WERI-Rb-1 (cell line): ENCODE data around the gene ZNF749.
A peak's percentile ranks its signal among the peaks of the same experiment; 100 is the strongest.

Experiments used
- DNase-seq: peaks from one replicate; pipeline ENCODE4 v3.0.0-alpha.2; 2020
- H3K27ac ChIP-seq: fragments of 250-450 bp; sonication (Bioruptor Pico); 2 replicates; pipeline ENCODE4 v1.5.1; 2020; ENCODE audit warnings: mild to moderate bottlenecking, moderate library complexity
- H3K27me3 ChIP-seq: fragments of 250-450 bp; sonication (Bioruptor Pico); 2 replicates; pipeline ENCODE4 v1.5.1; 2021; ENCODE audit warnings: mild to moderate bottlenecking, low read depth, moderate library complexity; ENCODE audit not compliant: insufficient read depth, severe bottlenecking
- H3K36me3 ChIP-seq: fragments of 250-450 bp; sonication (Bioruptor Pico); 2 replicates; pipeline ENCODE4 v1.5.1; 2020; ENCODE audit warnings: mild to moderate bottlenecking, moderate library complexity
- H3K4me3 ChIP-seq: 2 replicates; pipeline ENCODE4 v1.5.1; 2011; ENCODE audit warnings: low read depth, mild to moderate bottlenecking, control low read depth, low read length
- H3K9me3 ChIP-seq: fragments of 250-450 bp; sonication (Bioruptor Pico); 2 replicates; pipeline ENCODE4 v1.5.1; 2021; ENCODE audit warnings: mild to moderate bottlenecking, moderate library complexity; ENCODE audit not compliant: severe bottlenecking
- TF ChIP-seq, protein P1 (sequence below): IDR thresholded peaks from 2 replicates; pipeline ENCODE4 v1.5.1; 2011; ENCODE audit warnings: low read depth, mild to moderate bottlenecking, control low read depth, inconsistent platforms, low read length

Gene ZNF749

GRCh38 chr19:57403737-57404563, 31.2 kb upstream of the ZNF749 start:
- H3K36me3 ChIP-seq: peaks cover 10% of the 10 kb centered on the region
- no peaks in the 10 kb centered on the region for H3K9me3 ChIP-seq
- H3K27ac ChIP-seq: no peak overlapping the region
- no peaks in the 10 kb centered on the region for H3K27me3 ChIP-seq
- DNase-seq: no peak
- TF ChIP-seq, protein P1, sequence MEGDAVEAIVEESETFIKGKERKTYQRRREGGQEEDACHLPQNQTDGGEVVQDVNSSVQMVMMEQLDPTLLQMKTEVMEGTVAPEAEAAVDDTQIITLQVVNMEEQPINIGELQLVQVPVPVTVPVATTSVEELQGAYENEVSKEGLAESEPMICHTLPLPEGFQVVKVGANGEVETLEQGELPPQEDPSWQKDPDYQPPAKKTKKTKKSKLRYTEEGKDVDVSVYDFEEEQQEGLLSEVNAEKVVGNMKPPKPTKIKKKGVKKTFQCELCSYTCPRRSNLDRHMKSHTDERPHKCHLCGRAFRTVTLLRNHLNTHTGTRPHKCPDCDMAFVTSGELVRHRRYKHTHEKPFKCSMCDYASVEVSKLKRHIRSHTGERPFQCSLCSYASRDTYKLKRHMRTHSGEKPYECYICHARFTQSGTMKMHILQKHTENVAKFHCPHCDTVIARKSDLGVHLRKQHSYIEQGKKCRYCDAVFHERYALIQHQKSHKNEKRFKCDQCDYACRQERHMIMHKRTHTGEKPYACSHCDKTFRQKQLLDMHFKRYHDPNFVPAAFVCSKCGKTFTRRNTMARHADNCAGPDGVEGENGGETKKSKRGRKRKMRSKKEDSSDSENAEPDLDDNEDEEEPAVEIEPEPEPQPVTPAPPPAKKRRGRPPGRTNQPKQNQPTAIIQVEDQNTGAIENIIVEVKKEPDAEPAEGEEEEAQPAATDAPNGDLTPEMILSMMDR: no peak
- no peak overlapping the region for H3K4me3 ChIP-seq

DNA sequence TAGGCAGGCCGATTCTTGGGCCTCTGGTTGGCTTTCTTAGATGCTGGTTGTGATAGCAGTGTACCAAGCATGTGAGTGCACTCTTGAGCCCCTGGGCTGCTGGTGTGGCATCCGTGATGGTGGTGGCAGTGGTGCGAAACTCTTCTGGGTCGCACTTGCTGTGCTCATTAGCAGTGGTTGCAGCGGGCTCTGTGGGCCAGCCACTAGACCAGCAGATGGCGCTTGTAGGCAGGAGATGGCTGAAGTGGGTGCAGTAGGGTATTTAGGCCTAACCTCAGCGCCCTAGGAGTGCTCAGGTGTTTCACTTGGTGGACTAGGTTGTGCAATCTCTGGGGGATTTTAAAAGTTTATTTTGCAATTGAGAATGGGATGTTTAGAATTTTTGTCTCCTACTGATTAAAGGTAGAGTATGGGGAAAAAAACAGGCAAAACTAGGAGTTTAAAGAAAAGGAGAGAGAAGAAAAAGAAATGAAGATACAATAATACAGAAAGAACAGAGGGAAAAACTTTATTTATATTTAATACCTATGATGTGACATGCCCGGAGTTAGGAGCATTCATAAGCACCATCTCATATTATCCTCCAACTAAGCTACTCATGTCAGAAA, 28.5 kb upstream of the ZNF749 start:
- no peak overlapping the region for H3K27ac ChIP-seq
- no peaks in the 10 kb centered on the region for H3K27me3 ChIP-seq
- no peak overlapping the region for H3K4me3 ChIP-seq
- H3K9me3 ChIP-seq: no peaks in the 10 kb centered on the region
- TF ChIP-seq, protein P1: peak; percentile 84
- no peaks in the 10 kb centered on the region; the same call in 1 of the 2 replicates for H3K36me3 ChIP-seq
- DNase-seq: peak; percentile 80

- peak within 1 kb of the TSS; percentile 45 for H3K27ac ChIP-seq
- H3K27me3 ChIP-seq: no peaks in the 10 kb centered on the region
- TF ChIP-seq, protein P1: no peak
- H3K4me3 ChIP-seq: peak within 1 kb of the TSS; percentile 87
- peak; percentile 93 for DNase-seq
- H3K36me3 ChIP-seq: peaks cover 10% of the 10 kb centered on the region; the same call in 1 of the 2 replicates
- H3K9me3 ChIP-seq: no peaks in the 10 kb centered on the region
Observed at GRCh38 chr19:57410877-57411671, 24.1 kb upstream of the ZNF749 start, which contains the start of gene ZNF17. ZNF17 (plus strand) TSS chr19:57411161; CDS start chr19:57413616, 2,455 bp downstream.

DNA sequence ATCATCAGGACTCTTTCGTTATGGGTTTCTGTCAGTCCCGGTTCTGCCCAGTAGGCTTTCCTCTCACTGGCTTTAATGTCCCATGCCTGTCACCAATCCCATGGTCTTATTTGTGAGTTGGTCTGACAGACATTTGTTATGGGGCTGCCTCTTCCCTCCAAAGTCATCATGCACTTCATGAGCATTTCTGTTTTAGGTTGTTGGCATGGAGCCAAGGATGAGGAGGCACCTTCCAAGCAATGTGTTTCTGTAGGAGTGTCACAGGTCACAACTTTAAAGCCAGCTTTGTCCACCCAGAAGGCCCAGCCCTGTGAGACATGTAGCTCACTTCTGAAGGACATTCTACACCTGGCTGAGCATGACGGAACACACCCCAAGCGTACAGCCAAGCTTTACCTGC, 15.7 kb upstream of the ZNF749 start:
- TF ChIP-seq, protein P1: no peak
- Histone ChIP-seq H3K36me3 (peaks cover 34% of the 10 kb centered on the region), H3K4me3 (no peak overlapping the region), H3K27ac (no peak overlapping the region), H3K27me3 (no peaks in the 10 kb centered on the region), H3K9me3 (no peaks in the 10 kb centered on the region)
- no peak for DNase-seq

- Histone ChIP-seq H3K27ac (no peak overlapping the region), H3K9me3 (no peaks in the 10 kb centered on the region), H3K27me3 (no peaks in the 10 kb centered on the region), H3K36me3 (peaks cover 34% of the 10 kb centered on the region), H3K4me3 (no peak overlapping the region)
- DNase-seq: no peak
- TF ChIP-seq, protein P1: no peak
Observed at GRCh38 chr19:57421037-57421436, 14.1 kb upstream of the ZNF749 start.
